HUES48 (cell line): Measurements from ENCODE around the gene ENKUR.
"Not testable (repeated sequence)": the region's sequence is repeated elsewhere in the genome, so short reads cannot be mapped to it uniquely, and the experiment has no call there.

ENCODE experiments used
- H3K27ac ChIP-seq: one replicate; pipeline ENCODE4 v1.7.0; 2013; ENCODE audit warnings: low read depth, low read length, inconsistent platforms
- H3K27me3 ChIP-seq: 2 replicates; pipeline ENCODE4 v1.6.1; 2013; ENCODE audit warnings: mild to moderate bottlenecking, low read length; ENCODE audit not compliant: control insufficient read depth, insufficient read depth
- H3K36me3 ChIP-seq: 2 replicates; pipeline ENCODE4 v1.6.1; 2013; ENCODE audit warnings: low read length; ENCODE audit not compliant: control insufficient read depth, insufficient read depth
- H3K4me1 ChIP-seq: 2 replicates; pipeline ENCODE4 v1.6.1; 2013; ENCODE audit warnings: mild to moderate bottlenecking, low read length; ENCODE audit not compliant: control insufficient read depth, insufficient read depth
- H3K4me3 ChIP-seq: 2 replicates; pipeline ENCODE4 v1.5.1; 2013; ENCODE audit warnings: mild to moderate bottlenecking, low read depth, low read length
- H3K9ac ChIP-seq: 2 replicates; pipeline ENCODE4 v1.6.1; 2013; ENCODE audit warnings: mild to moderate bottlenecking, low read depth, low read length, moderate library complexity
- H3K9me3 ChIP-seq: 2 replicates; pipeline ENCODE4 v1.6.1; 2013; ENCODE audit warnings: low read length; ENCODE audit not compliant: control insufficient read depth, insufficient read depth

ENKUR gene

DNA sequence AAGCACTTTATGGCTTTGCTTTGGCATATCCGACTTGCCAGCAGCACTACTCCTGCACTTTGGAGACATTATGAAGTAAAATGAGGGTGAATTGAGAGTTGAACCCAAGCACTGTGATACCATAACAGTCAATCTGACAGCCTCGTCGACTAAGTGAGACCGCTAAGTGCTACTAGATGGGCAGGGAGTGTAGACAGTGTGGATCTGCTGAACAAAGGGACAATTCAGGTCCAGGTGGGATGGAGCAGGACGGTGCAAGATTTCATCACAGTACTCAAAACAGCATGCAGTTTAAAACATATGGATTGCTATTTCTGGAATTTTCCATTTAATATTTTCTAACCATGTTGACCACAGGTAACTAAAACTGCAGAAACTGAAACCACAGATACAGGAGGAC, 42.8 kb downstream of the ENKUR start:
- no peaks in the 10 kb centered on the region for H3K36me3 ChIP-seq
- H3K9ac ChIP-seq = no peak overlapping the region
- H3K27me3 ChIP-seq = no peaks in the 10 kb centered on the region
- no peaks in the 10 kb centered on the region for H3K9me3 ChIP-seq
- no peak overlapping the region for H3K27ac ChIP-seq
- H3K4me1 ChIP-seq = no peaks in the 10 kb centered on the region
- no peak overlapping the region for H3K4me3 ChIP-seq

DNA sequence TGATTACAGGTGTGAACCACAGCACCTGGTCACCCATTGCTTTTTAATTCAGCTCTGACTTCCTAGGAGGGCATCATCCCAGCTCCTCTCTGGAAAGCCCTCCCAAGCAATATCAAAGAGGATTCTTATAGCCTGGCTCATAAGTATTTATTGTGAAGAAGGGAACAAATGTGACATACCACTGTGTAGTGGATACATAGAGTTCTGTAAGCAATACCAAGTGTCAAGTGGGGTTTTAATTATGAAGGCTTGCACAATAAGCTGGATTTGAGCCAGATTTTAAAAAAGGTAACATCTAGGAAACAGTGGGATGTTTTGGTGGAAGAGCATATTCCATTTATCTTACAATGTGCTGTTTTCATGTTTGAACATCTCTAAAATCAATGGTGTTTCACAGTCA, 44.6 kb downstream of the ENKUR start:
- no peak overlapping the region for H3K27ac ChIP-seq
- H3K4me1 ChIP-seq = no peaks in the 10 kb centered on the region
- H3K9ac ChIP-seq = no peak overlapping the region
- H3K27me3 ChIP-seq = no peaks in the 10 kb centered on the region
- no peaks in the 10 kb centered on the region for H3K36me3 ChIP-seq
- H3K9me3 ChIP-seq = no peaks in the 10 kb centered on the region
- H3K4me3 ChIP-seq = no peak overlapping the region

DNA sequence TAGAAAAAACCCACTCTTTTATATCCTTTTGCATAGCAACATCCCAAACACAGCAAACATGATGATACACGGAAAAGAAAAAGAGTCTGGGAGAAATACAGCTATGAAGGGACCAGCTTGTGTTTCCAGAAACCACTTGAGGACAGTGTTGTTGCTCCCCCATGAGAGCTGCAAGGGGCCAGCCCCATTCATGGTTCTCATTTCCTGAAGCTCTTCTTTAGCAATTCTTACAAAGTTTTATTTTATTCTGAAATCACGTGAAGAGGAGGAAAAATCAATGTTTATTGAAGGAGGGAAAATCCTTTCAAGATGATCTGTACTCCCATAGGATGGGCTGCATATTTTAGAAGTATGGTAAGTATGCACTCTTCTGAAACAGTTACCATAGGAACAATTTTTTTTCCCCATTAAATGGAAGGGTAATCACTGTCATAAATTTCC, 46.1 kb downstream of the ENKUR start:
- Histone ChIP-seq H3K9me3 (no peaks in the 10 kb centered on the region), H3K4me1 (no peaks in the 10 kb centered on the region), H3K36me3 (no peaks in the 10 kb centered on the region), H3K9ac (no peak overlapping the region), H3K27me3 (no peaks in the 10 kb centered on the region), H3K4me3 (no peak overlapping the region), H3K27ac (no peak overlapping the region)

- not testable (repeated sequence) for H3K36me3 ChIP-seq, H3K4me3 ChIP-seq, H3K4me1 ChIP-seq, H3K9me3 ChIP-seq, H3K27me3 ChIP-seq, H3K9ac ChIP-seq, H3K27ac ChIP-seq
Measured at GRCh38 chr10:24968951-24969350, 47.0 kb downstream of the ENKUR start.

GRCh38 chr10:24968349-24968748, 47.6 kb downstream of the ENKUR start:
- Histone ChIP-seq H3K36me3 (no peaks in the 10 kb centered on the region), H3K27ac (no peak overlapping the region), H3K9me3 (no peaks in the 10 kb centered on the region), H3K9ac (no peak overlapping the region), H3K4me1 (no peaks in the 10 kb centered on the region), H3K4me3 (no peak overlapping the region), H3K27me3 (no peaks in the 10 kb centered on the region)

DNA sequence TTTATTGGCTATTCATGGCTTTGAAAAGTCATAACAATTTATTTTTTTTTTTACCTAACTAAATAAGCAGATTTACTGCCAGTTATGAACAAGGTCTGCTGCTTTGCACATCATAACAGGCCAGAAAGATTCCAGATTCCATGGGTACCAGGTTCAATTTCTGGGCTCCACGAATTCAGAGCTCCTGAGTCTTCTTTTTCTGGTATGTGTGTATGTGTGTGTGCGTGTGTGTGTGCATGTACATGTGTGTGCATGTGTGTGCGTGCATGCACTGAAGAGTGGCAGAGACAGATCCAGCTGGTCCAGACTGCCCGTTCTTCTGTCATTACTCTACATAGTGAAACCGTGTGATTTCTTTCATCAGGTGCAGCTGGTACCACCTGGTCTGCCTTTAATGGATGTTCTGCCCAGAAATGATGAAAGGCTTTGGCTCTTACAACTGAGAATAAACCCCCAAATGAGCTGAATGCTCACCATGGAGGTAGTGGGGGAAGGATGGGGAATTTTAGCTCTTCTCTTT, 48.9 kb downstream of the ENKUR start:
- no peak overlapping the region for H3K9ac ChIP-seq

GRCh38 chr10:24965051-24965450, 50.9 kb downstream of the ENKUR start:
- Histone ChIP-seq H3K4me1 (peaks cover 1% of the 10 kb centered on the region; the same call in 1 of the 2 replicates), H3K9me3 (no peaks in the 10 kb centered on the region), H3K27ac (no peak overlapping the region), H3K9ac (no peak overlapping the region), H3K4me3 (no peak overlapping the region), H3K36me3 (no peaks in the 10 kb centered on the region), H3K27me3 (no peaks in the 10 kb centered on the region)

More for the DNA sequence above, 48.9 kb downstream of the ENKUR start:
- H3K4me1 ChIP-seq = no peaks in the 10 kb centered on the region
- no peak overlapping the region for H3K27ac ChIP-seq
- H3K9me3 ChIP-seq = no peaks in the 10 kb centered on the region
- H3K36me3 ChIP-seq = no peaks in the 10 kb centered on the region
- no peak overlapping the region for H3K4me3 ChIP-seq
- no peaks in the 10 kb centered on the region for H3K27me3 ChIP-seq

DNA sequence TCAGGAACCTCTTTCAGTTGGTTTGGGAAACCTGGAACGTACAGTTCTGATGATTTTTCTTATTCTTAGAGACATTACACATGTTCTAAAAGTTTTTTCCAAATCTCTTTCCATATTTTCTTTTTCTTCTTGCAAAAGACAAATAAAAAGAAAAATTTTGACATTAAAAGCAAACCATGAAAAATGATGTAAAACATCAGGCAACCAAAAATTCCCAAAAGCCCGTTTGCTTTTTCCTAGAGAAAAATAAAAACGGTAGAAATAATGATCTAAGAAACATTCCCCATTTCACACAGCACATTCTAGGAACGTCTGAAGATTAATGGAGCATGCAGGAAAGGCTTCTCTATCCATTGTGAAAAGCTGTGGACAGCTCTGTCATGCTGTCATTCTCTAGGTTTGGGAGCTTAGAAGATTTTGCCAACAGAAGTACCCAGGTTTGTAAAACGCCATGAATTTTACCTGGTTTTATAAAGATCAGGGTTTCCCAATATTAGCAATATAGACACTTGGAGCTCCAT, 52.4 kb downstream of the ENKUR start:
- H3K27me3 ChIP-seq = no peaks in the 10 kb centered on the region
- no peak overlapping the region for H3K9ac ChIP-seq
- peaks cover 13% of the 10 kb centered on the region for H3K4me1 ChIP-seq
- H3K9me3 ChIP-seq = no peaks in the 10 kb centered on the region
- no peak overlapping the region for H3K4me3 ChIP-seq
- peak overlapping the region; percentile 2 for H3K27ac ChIP-seq
- H3K36me3 ChIP-seq = no peaks in the 10 kb centered on the region

GRCh38 chr10:24962995-24963394, 53.0 kb downstream of the ENKUR start:
- Histone ChIP-seq H3K4me1 (peaks cover 19% of the 10 kb centered on the region), H3K27ac (peak overlapping the region; percentile 8), H3K36me3 (no peaks in the 10 kb centered on the region), H3K9me3 (no peaks in the 10 kb centered on the region), H3K27me3 (no peaks in the 10 kb centered on the region), H3K4me3 (no peak overlapping the region), H3K9ac (no peak overlapping the region)

DNA sequence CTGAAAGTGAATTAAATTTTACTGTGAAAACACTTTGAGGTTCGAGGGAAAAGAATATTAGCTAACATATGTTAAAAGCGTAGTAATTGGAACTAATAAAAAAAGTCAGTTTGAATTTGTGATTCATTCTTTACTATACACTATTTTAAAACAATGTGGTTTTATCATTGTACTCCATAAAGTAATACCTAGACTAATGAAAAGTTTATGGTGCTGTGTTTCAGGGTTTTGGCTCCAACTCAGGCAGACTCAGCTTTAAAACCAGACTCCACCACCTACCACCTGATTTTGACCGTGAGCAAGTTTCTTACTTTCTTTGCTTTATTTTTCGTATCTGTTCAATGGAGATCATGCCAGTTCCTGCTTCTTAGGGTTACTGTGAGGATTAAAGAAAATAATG, 54.4 kb downstream of the ENKUR start:
- Histone ChIP-seq H3K27me3 (no peaks in the 10 kb centered on the region), H3K9me3 (no peaks in the 10 kb centered on the region), H3K27ac (no peak overlapping the region), H3K9ac (no peak overlapping the region), H3K4me3 (no peak overlapping the region), H3K4me1 (peaks cover 19% of the 10 kb centered on the region), H3K36me3 (no peaks in the 10 kb centered on the region)

DNA sequence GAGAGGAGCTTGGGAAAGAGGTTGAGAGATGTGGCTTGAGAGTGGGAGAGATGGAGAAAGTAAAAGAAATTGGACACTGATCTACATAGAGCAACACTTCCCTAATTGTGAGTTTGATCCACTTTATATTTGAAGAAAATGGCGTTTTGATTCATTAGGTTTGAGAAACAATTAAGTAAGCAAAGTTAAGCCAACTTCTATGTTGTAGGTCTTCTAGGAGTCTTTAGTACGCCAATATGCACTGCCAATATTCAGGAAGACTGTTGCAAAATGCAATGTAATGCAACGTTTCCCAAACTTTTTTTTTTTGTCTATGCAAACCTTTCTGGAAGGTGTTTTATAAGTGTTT, 56.6 kb downstream of the ENKUR start:
- Histone ChIP-seq H3K9me3 (no peaks in the 10 kb centered on the region), H3K36me3 (no peaks in the 10 kb centered on the region), H3K4me3 (no peak overlapping the region), H3K27ac (no peak overlapping the region), H3K27me3 (no peaks in the 10 kb centered on the region), H3K4me1 (peaks cover 19% of the 10 kb centered on the region), H3K9ac (no peak overlapping the region)
